Choroid plexus epithelial cell (primary cell): ENCODE data around the gene COL18A1.
"Not testable (repeated sequence)": the region's sequence is repeated elsewhere in the genome, so short reads cannot be mapped to it uniquely, and the experiment has no call there.

Experiments
- DNase-seq: peaks from one replicate; pipeline ENCODE4 v3.0.0-alpha.2; 2010; ENCODE audit warnings: low read depth
- H3K4me3 ChIP-seq: 2 replicates; pipeline ENCODE4 v1.5.1; 2011; ENCODE audit warnings: low read depth, mild to moderate bottlenecking, control low read depth, low read length, moderate library complexity
- CTCF ChIP-seq: conservative IDR thresholded peaks from 2 replicates; pipeline ENCODE4 v1.5.1; 2011; ENCODE audit warnings: low read depth, mild to moderate bottlenecking, control low read depth, inconsistent platforms, low read length, moderate library complexity

COL18A1 gene

DNA sequence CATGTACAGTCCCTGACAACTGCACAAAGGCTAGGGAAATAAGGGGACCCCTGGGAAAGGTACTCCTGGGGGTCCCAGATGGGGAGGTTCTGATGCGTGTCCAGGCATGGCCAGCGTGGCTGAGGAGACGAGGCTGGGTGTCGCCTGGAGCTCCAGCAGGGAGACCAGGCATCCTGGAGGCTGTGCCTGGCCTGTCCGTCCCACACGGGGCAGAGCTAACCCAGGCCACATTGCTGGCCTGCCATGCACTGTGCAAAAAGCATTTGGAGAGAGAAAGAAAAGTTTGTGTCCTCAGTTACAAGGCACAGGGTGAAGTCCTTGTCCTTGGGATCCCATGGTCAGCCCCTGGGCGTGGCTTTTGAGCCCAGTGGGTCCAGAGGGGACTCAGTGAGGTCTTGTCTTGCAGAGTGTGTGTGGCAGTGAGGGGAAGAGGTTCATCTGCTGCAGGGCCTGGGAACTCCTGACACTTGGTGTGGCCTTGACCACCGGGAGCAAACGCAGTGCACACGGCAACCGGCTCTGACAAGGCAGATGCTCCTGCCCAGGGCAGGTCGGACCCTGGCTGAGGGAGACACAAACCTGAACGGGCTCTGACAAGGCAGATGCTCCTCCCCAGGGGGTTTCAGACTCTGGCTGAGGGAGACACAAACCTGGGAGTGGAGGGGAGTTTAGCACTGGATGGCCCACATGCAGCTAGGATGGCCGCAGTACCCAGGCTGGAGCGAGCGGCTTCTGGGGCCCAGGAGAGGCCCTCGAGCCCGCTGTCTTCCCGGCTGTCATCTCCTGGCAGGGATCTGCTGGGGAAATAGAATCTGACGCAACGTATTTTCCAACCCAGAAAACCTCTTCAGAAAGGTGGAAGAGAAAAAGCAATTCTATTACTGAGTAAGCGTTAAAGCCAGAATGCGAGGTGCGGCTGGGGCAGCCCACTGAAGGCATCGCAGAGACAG is 37.3 kb upstream of the COL18A1 start:
- no peak for TF ChIP-seq CTCF
- H3K4me3 ChIP-seq = no peak overlapping the region
- no peak for DNase-seq

DNA sequence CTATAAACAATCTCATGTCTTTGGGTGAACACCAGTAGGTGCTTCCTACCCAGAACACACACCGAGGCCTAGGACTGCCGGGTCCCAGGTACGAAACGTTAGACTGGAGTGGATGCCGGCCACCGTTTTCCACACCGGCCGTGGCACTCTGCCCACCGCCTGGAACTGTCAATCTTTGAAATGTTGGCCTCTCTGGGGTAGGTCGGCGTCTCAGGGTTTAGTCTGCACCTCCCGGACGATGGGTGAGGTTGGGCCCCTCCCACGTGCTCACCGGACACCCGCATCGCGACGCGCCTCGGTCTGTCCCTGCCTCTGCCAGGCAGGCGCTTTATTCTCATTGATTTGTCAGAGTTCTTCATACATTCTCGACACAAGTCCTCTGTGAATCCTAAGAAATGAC is 35.9 kb upstream of the COL18A1 start:
- H3K4me3 ChIP-seq, DNase-seq: not testable (repeated sequence)

GRCh38 chr21:45370575-45370974 is 34.4 kb upstream of the COL18A1 start:
- DNase-seq = no peak
- no peak for TF ChIP-seq CTCF
- H3K4me3 ChIP-seq = no peak overlapping the region

GRCh38 chr21:45371081-45371480 is 33.9 kb upstream of the COL18A1 start:
- H3K4me3 ChIP-seq = no peak overlapping the region
- no peak for TF ChIP-seq CTCF
- no peak for DNase-seq

GRCh38 chr21:45371655-45372054 is 33.3 kb upstream of the COL18A1 start:
- no peak for TF ChIP-seq CTCF
- DNase-seq = no peak
- no peak overlapping the region for H3K4me3 ChIP-seq

- no peak for TF ChIP-seq CTCF
- DNase-seq = no peak
- no peak overlapping the region for H3K4me3 ChIP-seq
These were observed 32.1 kb upstream of the COL18A1 start for GRCh38 chr21:45372732-45373355.

DNA sequence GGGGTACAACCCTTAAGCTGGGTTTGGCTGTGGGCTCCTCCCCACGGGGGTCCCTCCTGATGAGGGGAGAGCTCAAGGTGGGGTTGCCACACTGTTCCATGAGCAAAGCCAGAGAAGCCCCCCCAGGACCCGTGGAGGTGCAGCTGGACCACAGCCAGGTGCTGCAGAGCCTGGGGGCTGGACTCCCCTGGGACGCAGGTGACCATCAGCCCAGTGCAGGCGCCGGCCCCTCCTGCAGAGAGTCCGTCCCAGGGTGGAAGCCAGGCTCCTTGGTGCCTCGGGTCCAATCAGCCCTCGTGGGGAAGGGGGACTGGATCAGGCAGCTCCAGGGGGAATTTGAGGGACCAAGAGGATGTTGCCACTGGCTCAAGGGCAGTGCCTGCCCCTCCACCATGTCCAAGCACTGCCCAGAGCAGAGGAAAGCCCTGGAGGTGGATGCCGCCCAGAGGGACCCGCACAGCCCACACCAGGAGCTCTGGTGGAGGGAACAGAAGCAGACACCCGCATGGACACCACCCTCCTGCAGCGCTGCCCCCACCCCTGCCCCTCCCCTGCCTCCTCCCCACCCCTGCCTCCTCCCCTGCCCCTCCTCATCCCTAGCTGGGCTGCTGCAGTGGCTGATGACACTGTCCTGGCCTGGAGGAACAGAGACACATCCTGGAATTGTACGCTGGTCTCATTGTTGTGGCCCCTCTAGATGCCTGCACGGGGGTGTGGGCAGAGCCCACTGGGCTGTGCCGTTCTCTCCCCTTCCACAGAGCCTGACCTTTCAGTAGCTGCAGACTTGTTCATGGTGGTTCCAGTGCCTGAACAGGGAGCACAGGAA is 30.8 kb upstream of the COL18A1 start:
- H3K4me3 ChIP-seq = no peak overlapping the region
- no peak for DNase-seq
- no peak for TF ChIP-seq CTCF
